DMS153 (cell line): ENCODE data around the gene OR6Q1.
"Not testable (repeated sequence)": the region's sequence is repeated elsewhere in the genome, so short reads cannot be mapped to it uniquely, and the experiment has no call there.

Experiments
- DNase-seq: peaks from one replicate; lab custom pipeline; 2025; lab: John Stamatoyannopoulos, UW

OR6Q1 gene, protein sequence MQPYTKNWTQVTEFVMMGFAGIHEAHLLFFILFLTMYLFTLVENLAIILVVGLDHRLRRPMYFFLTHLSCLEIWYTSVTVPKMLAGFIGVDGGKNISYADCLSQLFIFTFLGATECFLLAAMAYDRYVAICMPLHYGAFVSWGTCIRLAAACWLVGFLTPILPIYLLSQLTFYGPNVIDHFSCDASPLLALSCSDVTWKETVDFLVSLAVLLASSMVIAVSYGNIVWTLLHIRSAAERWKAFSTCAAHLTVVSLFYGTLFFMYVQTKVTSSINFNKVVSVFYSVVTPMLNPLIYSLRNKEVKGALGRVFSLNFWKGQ

DNA sequence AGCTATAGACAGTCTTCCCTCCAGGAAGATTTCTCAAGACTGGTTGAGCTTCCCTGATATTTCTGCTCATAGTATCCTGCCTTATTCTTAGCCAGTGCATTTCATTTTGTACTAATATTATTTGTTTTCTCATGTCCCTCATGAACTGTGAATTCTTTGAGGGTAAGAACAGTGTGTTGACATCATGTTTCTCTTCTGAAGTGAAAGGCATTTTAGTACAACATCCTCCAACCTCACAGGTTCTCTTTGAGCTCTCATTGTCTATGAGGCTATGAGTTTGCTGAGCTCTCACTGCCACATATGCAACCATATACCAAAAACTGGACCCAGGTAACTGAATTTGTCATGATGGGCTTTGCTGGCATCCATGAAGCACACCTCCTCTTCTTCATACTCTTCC, at the start of gene OR6Q1:
TSS of gene OR6Q1 (plus strand) at position 301 of the 400 bp plus-strand sequence. CDS start at position 301, 0 bp downstream.
- DNase-seq = no peak

DNA sequence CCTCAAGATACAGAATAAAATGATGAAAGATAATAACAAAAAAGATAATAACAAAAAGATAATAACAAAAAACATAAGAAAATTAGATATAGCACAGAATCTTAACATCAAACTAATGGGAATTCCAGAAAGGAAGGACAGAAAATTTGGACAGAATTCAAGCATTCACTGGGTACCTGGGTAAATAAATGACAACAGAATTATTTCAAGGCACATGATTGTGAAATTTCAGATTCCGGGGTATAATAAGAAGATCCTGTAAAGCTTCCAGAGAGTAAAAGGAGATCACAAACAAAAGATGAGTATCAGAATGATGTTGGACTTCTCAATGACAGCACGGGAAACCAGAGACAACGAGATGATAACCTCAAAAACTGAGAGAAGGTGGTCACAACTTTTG, 49.2 kb upstream of the OR6Q1 start:
- DNase-seq = no peak

DNA sequence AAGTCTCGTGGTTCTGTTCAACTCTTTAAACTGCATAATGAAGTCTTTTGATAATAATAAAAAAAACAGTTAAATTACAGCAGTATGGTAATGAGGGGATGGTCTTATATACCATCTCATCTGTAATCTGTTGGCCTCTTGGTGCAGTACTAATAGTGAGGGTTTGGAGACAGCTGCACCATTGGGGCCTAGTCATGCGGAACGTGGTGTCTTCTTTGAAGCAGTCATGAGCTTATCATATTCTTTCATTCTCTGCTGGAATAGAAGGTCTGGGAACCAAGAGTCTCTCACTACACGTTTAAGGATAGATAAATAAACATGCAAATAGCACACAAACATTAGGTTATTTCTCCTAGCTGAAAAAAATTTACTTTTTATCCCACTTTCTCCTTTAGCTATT, 48.0 kb upstream of the OR6Q1 start:
- DNase-seq = no peak

DNA sequence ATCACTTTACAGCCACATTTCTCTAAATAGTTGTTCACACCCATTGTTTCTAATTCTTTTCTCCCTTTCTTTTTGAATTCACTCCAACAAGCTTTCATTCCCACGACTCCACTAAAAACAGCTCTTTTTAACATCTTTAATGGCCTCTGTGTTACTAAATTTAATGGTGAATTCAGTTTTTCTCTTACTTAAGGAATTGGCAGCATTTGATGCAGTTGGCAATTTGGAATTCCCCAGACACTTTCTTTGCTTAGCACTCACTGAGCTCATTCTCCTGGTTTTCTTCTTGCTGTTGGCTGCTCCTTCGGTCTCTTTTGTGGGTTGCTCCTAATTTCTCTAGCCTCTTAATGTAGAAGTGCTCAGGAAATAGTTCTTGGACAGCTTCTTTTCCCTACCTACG, 47.6 kb upstream of the OR6Q1 start:
- no peak for DNase-seq

DNA sequence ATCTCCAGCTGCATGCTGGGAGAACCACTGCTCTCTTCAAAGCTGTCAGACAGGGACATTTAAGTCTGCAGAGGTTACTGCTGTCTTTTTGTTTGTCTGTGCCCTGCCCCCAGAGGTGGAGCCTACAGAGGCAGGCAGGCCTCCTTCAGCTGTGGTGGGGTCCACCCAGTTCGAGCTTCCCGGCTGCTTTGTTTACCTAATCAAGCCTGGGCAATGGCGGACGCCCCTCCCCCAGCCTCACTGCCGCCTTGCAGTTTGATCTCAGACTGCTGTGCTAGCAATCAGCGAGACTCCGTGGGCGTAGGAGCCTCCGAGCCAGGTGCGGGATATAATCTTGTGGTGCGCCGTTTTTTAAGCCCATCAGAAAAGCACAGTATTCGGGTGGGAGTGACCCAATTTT, 31.2 kb upstream of the OR6Q1 start:
- not testable (repeated sequence) for DNase-seq

DNA sequence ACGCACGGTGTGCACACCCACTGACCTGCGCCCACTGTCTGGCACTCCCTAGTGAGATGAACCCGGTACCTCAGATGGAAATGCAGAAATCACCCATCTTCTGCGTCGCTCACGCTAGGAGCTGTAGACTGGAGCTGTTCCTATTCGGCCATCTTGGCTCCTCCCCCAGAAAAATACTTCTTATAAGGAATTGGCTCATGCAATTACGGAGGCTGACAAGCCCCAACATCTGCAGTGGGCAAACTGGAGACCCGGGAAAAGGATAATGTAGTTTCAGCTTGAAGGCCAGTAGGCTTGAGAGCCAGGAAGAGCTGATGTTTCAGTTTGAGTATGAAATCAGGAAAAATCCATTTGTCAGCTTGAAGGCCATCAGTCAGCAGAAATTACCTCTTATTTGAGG, 30.7 kb upstream of the OR6Q1 start:
- not testable (repeated sequence) for DNase-seq

DNA sequence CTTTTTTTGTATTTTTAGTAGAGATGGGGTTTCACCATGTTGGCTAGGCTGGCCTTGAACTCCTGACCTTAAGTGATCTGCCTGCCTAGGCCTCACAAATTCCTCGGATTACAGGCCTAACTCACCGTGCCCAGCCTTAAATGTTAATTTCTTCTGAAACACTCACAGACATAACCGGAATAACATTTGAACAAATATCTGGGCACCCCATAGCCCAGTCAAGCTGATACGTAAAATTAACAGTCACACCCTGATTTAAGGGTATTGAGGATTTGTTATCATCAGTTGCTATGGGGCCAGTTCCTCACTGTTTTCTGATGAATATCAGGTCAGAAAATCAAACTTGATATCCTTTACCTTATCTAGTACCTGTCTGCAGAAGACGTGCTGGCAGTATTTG, 30.1 kb upstream of the OR6Q1 start:
- no peak for DNase-seq

DNA sequence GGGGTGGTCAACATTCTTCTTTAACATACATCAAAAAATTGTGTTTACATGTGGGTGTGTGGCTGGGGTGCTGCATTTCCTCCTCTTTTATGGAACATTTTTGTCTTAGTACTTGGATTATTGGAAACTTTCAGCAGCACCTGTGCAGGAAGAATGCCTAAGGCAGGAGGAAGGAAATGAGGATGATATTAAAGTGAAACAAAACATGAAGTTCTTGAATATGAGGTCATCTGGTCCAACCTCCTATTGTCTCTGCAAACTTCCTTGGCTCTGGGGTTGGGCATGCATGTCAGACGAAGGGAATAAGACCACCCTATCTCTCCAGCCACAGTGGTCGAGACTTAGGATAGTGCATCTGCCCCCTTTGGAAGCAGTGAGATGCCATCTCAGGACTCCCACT, 27.7 kb upstream of the OR6Q1 start:
- no peak for DNase-seq

DNA sequence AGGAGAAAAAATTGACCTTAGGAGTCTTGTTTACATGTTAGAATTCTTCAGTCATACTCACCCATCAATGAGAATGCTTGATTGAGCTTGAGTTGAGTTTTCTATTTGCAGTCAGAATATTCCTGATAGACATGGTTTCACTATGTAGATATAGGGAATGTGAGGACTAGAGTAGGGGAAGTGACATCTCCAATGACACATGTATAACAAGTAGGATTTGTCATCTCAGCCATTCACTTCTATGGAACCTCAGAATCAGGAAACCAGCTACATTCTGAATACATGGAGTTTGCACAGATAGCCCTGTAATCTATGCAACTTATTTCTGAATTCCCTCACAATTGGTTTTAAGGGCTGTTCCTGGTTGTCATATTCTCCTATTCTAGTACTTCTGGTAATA, 27.2 kb upstream of the OR6Q1 start:
- no peak for DNase-seq

DNA sequence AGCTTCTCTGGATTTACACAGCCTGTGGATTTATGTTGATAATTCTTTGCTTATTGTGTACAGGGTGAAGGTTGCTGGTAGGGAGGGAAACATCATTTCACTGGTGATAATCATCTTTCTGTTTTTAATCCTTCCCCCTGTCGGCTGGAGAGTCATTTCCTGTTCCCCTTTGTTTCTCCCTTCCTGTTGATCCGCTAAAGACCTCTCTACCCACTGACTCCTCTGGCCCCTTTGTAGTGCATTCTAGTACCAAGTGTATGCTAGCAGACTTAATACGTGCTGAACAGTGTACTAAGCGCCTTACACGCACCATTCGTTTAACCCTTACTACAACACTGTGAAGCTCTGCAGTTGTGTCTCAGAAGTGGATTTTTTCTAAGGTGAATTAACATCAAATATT, 26.1 kb upstream of the OR6Q1 start:
- no peak for DNase-seq

DNA sequence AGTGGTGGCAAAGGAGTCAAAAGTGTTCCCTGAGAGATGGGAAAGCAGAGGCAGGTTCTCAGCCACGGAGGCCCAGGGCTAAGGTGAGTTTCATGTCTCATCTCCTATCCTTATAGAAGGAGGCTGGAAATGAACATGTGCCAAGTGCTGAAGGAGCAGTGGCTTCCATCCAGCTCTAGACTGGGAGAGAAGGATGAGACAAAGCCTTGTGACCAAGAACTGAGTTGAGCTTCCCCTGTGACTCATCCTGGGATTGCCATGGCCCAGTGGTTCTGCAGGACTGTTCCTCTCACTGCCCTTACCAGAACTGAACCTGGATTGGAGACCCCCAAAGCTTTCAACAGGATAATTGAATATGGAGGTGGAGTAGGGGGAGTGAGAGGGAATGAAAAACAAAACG, 23.8 kb upstream of the OR6Q1 start:
- no peak for DNase-seq

DNA sequence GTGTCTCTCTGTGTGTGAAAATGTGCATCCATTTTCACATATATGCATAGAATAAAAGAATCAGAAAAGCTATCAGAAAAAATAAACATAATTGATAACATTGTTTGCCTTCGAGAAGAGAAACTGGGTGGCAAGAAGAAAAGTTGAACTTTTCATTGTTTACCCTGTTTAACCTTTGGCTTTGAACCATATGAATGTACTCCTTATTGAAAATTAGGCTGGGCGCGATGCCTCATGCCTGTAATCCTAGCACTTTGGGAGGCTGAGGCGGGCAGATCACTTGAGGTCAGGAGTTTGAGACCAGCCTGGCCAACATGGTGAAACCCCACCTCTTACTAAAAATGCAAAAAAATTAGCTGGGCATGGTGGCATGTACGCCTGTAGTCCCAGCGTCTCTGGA, 19.0 kb upstream of the OR6Q1 start:
- no peak for DNase-seq

DNA sequence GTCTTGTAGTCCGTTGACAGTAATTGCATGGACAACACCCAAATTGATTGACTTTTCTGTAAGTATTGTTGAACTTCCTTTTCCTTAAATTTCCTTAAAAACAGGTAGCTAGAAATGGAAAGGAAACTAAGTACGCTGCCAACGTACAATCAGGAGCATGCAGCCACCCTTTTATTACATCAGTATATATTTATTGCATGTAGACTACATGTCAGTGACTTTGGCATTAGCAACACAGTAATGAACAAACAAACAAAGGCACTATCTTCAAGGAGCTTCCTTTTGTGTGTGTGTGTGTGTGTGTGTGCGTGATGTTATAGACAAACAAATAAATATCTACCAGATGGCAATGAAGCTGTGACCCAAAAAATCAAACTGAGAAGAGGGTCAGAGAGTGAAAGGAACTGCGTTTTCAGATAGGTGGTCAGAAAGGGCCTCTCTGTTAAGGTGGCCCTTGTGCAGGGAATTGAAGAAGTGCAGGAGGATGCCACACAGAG, 7.3 kb upstream of the OR6Q1 start, which contains the start of gene OR9Q1:
TSS of gene OR9Q1 (plus strand) at position 447 of the 497 bp plus-strand sequence. CDS start 155,564 bp downstream, outside the sequence.
- DNase-seq = no peak

DNA sequence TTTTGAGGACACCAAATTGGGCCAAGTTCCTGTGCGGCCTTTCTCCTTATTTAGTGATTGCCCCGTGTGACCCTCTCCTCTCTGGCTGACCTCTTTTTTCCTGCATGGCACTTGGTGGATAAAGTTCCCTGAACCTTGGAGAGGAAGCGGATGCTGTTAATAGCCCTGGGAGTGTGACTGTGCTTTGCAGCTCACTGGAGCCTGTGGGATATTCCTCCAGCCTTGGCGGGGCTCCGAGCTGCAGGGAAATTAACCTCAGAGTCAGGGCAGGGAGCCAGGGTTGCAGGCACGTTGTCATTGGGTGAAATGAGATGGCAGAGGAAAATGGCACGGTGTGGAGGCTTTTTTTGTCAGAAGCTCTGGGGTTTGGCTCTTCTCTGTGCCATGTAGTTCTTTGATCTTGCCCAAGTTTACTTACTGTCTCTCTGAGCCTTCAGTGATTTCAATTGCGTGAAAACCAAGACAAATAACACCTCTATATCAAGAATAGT, 6.1 kb upstream of the OR6Q1 start:
- DNase-seq = peak; percentile 71

DNA sequence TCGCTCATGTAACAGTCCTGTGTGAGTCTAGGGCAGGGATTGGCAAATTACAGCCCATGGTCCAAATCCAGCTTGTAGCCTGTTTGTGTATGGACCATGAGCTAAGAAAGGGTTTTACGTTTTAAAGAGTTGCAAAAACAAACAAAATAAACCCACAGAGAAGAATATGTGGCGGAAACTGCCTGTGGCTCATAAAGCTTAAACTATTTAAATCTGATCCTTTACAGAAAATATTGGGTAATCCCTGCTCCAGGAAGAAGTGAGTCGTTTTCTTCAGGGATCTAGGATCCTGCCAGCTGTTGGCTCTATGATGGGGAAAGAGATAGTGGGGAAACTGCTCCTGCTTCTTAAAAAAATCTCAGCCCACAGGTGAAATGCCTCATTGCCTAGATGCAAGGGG, 3.4 kb upstream of the OR6Q1 start:
- DNase-seq = no peak

DNA sequence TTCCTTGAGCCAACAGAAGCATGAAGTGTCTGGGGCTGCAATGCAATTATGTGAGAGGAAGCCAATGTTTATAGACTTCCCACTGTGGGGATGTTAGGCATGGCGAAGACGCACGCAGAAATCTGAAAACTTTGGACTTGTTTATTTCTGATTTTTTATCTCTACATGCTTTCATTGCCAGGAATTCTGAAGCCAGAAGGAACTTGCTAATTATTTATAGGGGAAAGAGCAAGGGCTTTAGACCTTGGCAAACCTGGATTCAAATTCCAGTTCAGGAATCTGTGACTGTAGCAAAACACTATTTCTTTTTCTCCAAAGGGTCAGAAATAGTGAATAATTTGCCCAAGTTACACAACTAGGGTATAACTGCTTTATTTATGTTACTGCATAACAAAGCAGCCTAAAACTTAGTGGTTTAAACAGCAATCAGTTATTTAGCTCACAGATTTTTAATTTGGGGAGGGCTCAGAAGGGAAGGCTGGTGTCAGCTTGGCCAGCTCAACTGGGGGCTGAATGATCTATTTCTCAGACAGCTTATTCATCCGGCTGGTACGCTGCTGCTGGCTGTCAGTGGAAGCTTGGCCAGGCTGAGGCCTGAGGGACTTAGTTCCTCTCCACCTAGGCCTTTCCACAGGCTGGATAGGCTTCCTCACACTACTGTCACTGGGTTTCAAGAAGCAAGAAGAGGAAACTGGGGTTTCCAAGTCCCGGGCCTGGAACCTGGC, 1.9 kb upstream of the OR6Q1 start:
- no peak for DNase-seq

DNA sequence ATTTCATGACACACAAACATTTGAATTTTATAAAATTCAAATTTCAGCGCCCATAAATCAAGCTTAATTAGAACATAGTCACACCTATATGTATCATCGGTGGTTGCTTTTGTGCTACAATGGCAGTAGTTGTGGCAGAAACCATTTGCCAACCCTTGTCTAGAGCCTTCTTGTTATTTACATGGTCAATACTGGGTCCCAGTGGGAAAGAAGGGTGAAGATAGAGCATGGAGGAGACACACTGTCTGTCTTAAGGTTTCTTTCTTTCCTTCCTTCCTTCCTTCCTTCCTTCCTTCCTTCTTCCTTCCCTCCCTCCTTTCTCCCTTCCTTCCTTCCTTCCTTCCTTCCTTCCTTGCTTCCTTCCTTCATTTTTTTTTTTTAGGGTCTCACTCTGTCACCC, 3.7 kb downstream of the OR6Q1 start:
- DNase-seq = no peak

DNA sequence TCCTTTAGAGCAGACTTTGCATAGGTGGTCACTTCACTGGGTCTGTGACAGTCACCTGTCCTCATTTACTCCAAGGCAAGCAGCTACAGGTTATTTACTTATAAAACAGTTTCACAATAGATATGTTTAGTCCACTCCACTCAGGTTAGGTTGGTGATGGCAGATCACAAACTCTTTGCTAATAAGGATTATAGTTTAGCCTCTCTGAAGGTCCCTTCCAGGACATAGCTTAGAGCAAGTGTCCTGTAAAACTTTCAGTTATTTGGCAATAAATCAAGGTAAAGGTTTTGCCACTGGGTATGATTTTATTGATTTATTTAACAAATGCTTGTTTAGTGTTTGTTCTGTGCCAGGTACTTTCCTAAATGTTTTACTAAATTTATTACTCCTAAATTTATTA, 8.8 kb downstream of the OR6Q1 start:
- no peak for DNase-seq

DNA sequence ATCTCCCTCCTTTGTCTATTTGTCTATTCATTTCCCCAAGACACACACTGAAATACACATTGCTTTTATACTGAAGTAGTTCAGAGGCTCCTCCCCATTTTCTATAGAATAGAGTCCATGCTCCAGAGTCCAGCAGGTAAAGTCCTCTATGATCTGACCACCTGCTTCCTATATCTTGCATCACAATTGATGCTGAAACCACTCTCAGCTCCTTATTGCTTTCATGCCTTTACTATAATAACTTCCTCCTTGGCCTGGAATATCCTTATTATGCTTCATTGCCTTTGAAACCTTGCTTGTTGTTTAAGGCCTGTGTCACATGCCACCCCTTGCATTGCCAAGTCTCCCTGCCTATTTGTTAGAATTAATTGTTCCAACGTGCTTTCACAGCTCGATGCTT, 12.6 kb downstream of the OR6Q1 start:
- no peak for DNase-seq

DNA sequence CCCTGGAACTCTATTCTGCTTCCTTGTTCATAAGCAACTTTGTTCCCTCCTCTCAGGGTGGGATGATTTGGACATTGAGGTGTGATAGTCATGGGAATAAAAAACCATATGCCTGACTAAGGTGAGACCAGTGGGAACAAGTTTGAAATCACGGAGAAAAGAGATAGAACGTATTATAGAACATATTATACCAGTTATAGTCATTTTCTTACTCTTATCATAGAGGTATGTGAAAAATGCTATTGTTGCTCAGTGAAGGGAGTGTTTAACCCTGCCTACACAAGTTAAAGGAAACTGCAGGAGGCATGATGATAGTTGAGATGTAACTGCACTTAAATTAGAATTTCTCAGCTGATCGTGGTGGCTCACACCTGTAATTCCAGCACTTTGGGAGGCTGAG, 15.5 kb downstream of the OR6Q1 start:
- DNase-seq = no peak

DNA sequence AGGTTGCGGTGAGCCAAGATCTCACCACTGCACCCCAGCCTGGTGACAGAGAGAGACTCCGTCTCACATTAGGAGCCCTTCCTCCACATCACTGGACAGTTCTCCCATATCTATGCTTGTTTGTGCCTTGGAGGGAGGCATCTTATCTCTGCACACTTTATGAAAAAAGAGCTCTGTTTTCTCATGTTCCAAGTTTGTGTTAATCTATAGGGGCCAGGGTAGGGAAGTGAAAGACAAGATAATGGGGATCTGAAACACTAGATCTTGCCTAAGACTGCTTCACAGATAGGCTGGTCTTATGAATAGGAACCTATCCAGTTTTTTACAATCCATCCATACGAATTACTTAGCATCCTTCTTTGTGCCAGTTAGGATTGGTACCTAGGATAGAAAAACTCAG, 17.1 kb downstream of the OR6Q1 start:
- DNase-seq = no peak

DNA sequence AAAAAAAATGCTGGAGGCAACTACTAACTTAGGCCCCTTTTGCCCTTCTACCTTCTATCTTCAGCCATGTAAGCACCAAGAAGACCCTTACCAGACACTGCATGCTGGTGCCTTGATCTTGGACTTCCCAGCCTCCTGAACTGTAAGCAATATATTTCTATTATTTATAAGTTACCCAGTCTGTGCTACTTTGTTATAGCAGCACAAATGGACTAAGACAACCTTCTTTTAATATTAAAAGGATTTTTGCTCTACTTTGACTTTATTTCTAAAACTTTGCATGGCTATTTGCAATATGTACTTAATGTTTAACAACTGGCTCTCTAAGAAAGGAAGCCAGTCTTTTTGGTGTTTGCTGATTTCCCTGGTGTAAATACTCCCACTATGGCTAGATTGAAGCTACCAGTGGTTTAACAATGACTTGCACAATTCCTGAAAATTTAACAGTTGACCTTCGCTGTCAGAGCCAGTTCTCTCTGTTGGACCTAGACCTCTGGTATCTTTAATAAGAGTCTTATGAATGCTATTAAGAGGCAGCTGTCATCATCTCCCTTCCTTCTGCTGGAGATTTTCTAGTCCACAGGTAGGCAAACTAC, 25.2 kb downstream of the OR6Q1 start:
- no peak for DNase-seq

DNA sequence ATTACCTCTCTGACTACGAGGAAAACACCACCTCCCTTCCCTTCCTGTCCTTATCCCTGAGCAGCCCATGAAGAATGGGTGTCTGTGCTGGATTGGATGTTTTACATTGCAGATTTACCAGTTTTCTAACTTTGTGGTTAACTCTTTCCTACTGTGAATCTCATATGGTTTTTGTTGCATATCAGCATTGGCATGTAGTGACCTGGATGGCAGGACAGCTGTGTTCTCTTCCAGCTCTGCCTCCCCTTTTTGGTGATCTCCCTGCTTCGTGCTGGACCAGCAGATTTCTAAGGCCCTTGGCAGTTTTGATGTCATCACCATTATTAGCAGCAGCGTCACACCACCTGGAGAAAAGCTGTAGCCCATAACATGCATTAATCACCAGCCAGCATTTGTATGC, 26.7 kb downstream of the OR6Q1 start:
- no peak for DNase-seq
